AG04449 (cell line): Measurements from ENCODE around the gene NOC3L.

ENCODE experiments used
- CTCF ChIA-PET: fragments of 350-600 bp; formaldehyde crosslinking; extraction: SDS; loops from one replicate; lab custom pipeline; 2021; ENCODE audit warnings: antibody characterized with exemption; lab: Yijun Ruan, JAX
- POLR2A ChIA-PET: fragments of 400-600, 350-600 bp; formaldehyde crosslinking; extraction: SDS; loops from one replicate; lab custom pipeline; 2020; ENCODE audit warnings: antibody characterized with exemption, inconsistent platforms; lab: Yijun Ruan, JAX
- DNase-seq: peaks from one replicate; pipeline ENCODE4 v3.0.0-alpha.2; 2010; ENCODE audit warnings: low read depth, low spot score
- H3K4me3 ChIP-seq: 2 replicates; pipeline ENCODE4 v1.5.1; 2011; ENCODE audit warnings: low read depth, mild to moderate bottlenecking, control low read depth, low read length
- TF ChIP-seq, protein P1 (sequence below): IDR thresholded peaks from one replicate; pipeline ENCODE4 v1.5.1; 2011; ENCODE audit warnings: mild to moderate bottlenecking, moderate library complexity, low read length, control low read depth, inconsistent platforms; ENCODE audit not compliant: insufficient read depth; ENCODE audit errors: missing control alignments

Gene NOC3L

DNA sequence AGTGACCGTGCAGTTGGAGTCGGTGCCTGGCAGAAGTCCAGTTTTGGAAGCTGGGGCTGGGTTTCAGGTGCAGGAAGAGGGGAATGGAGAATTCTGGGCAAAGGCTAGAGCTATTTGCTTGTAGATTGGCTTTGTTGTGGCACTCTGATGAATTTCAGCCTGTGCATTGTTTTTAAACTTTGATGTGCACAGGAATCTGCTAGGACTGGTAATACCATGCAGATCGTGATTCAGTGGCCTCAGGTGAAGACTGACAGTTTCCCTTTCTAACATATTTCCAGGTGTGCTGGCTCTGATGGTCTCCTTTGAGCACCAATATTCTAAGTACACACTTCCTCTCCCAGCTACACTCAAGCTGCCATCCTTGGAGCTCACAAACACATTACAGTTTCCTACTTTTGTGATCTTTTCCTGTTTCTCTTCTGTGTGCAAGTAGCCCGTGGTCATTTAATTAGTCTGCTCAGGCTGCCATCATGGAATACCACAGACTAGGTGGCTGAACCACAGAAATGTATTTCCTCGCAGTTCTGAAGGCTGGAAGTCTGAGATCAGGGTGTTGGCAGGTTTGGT, 55.6 kb downstream of the NOC3L start:
- no peak overlapping the region for H3K4me3 ChIP-seq
- TF ChIP-seq, protein P1, sequence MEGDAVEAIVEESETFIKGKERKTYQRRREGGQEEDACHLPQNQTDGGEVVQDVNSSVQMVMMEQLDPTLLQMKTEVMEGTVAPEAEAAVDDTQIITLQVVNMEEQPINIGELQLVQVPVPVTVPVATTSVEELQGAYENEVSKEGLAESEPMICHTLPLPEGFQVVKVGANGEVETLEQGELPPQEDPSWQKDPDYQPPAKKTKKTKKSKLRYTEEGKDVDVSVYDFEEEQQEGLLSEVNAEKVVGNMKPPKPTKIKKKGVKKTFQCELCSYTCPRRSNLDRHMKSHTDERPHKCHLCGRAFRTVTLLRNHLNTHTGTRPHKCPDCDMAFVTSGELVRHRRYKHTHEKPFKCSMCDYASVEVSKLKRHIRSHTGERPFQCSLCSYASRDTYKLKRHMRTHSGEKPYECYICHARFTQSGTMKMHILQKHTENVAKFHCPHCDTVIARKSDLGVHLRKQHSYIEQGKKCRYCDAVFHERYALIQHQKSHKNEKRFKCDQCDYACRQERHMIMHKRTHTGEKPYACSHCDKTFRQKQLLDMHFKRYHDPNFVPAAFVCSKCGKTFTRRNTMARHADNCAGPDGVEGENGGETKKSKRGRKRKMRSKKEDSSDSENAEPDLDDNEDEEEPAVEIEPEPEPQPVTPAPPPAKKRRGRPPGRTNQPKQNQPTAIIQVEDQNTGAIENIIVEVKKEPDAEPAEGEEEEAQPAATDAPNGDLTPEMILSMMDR: no peak
- ChIA-PET CTCF (interaction anchor here (1.3 to 8.7 kb wide), 3 partner anchors 13 to 390 kb away, joined by 3 to 72 read pairs (median 10); no protein-coding TSS in a partner anchor), POLR2A (no interaction called here)
- DNase-seq: no peak

DNA sequence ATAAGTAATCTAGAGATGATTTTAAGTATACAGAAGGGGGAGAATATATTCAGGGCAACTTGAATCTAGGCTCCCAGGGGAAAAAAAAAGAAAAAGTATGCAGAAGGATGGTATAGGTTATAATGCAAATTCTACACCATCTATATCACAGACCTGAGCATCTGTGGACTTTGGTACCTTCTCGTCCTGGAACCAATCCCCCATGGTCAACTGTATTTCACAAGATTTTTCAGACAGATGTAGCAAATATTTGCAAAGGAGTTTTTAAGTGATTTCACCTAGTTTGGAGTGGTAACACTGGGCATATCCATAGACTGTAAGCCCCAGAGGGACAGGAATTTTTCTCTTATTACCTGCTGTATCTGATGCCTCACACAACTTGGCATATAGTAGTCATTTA, 58.8 kb downstream of the NOC3L start:
- CTCF ChIA-PET: interaction anchor here (1.8 to 8.7 kb wide), 2 partner anchors 16 to 140 kb away, joined by 8 to 72 read pairs; no protein-coding TSS in a partner anchor
- no peak overlapping the region for H3K4me3 ChIP-seq
- no peak for DNase-seq
- POLR2A ChIA-PET: no interaction called here
- TF ChIP-seq, protein P1: no peak

DNA sequence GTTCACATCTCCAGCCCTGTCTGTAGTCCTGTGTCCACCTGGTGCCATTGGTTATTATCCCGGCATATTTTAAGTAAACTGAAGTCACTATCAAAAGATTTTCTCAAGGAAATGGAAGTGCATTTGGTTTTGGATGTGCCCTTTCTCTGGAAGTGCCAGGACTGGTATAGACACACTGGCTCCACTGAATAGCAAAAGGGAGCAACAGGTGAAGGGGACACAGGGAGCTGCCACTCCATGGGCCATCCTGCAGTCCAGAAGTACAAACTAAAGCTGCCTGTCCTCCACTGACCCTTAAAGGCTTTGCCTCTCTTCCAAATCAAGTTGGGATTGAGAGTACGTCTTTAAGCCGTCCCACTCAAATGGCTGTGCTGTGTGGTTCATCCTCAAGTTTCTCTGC, 62.7 kb downstream of the NOC3L start:
- ChIA-PET CTCF (interaction anchor here (0.8 to 3.1 kb wide), 5 partner anchors 9 to 382 kb away, joined by 3 to 20 read pairs (median 5); no protein-coding TSS in a partner anchor), POLR2A (no interaction called here)
- H3K4me3 ChIP-seq: no peak overlapping the region
- TF ChIP-seq, protein P1: no peak
- no peak for DNase-seq

DNA sequence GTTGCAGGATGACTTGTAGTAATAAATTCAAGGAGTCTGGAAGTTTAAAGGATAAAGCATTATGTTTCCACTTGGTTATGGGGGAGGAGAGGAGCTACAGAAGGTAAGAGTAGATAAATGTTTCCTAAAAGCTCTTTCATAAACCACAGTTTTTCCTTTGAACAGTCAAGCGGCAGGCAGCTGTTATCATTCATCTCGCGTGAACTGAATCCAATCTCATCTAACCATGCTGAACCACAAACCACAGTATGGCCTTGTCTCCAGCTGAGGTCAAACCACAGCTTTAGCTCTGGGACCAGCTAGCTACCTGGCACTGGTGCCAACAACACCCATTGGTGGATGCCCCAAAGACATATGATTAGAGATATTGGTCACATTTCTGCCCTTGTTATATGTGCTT, 63.3 kb downstream of the NOC3L start:
- DNase-seq: no peak
- H3K4me3 ChIP-seq: no peak overlapping the region
- ChIA-PET POLR2A (no interaction called here), CTCF (interaction anchor here (0.9 to 2.0 kb wide), 5 partner anchors 9 to 382 kb away, joined by 3 to 16 read pairs (median 3); no protein-coding TSS in a partner anchor)
- TF ChIP-seq, protein P1: no peak

DNA sequence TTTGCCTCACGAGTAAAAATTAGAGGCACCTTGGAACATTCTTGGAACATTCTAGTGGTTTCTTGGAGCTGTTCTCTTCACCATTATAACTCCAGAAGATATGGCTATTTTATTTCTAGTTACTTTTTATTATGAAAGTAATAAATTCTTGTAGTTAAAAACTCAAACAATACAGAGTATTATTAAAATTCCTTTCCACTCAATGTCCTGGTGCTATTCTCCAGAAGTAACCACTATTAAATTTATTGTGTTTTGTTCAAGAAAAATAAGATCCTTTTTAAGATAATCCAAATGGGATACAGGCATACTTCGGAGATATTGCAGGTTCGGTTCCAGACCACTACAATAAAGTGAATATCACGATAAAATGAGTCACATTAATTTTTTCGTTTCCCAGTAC, 68.6 kb downstream of the NOC3L start:
- H3K4me3 ChIP-seq: no peak overlapping the region
- CTCF ChIA-PET: interaction anchor here (1.6 kb wide), 1 partner anchor 378 kb away, joined by 4 read pairs; no protein-coding TSS in a partner anchor
- DNase-seq: no peak
- POLR2A ChIA-PET: no interaction called here
- TF ChIP-seq, protein P1: no peak

DNA sequence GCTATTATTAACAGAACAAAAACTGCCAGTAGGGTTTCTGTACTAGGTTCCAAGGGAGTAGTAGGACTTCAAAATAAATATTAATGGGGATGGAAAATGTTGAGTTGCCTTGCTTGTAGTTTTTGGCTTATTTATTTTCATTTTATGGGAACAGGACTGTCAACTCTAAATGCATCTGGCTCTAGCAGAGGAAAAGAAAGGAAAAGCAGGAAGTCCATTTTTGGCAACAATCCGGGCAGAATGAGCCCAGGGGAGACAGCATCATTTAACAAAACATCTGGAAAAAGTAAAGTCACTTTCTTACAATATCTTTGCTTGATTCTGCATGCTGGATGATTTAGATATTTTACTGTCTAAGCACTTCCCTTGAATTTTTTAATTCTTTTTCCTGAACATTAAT, 69.4 kb downstream of the NOC3L start:
- DNase-seq: no peak
- TF ChIP-seq, protein P1: no peak
- H3K4me3 ChIP-seq: no peak overlapping the region
- CTCF ChIA-PET: interaction anchor here (1.6 to 3.3 kb wide), 3 partner anchors 10 to 377 kb away, joined by 4 to 21 read pairs (median 7); no protein-coding TSS in a partner anchor
- POLR2A ChIA-PET: no interaction called here
